DOHH2 (cell line): ENCODE data around the gene WDR7.

Source experiments
- H3F3A ChIP-seq: fragments of 200-600 bp; sonication (generic), shearing (Covaris generic); 2 replicates; pipeline ENCODE4 v1.6.0; 2016; ENCODE audit warnings: antibody characterized with exemption, mild to moderate bottlenecking; ENCODE audit not compliant: control insufficient read depth, insufficient read depth
- H3K27ac ChIP-seq: fragments of 200-600 bp; sonication (generic); 2 replicates; pipeline ENCODE4 v1.5.1; 2014; ENCODE audit warnings: low read depth, mild to moderate bottlenecking, low read length, moderate library complexity
- H3K27me3 ChIP-seq: fragments of 200-600 bp; sonication (generic); 2 replicates; pipeline ENCODE4 v1.6.1; 2014; ENCODE audit warnings: mild to moderate bottlenecking, low read length, mixed read lengths; ENCODE audit not compliant: control insufficient read depth
- H3K36me3 ChIP-seq: fragments of 200-600 bp; sonication (generic); 2 replicates; pipeline ENCODE4 v1.6.1; 2014; ENCODE audit warnings: mild to moderate bottlenecking, low read length, moderate library complexity, mixed read lengths; ENCODE audit not compliant: control insufficient read depth
- H3K4me1 ChIP-seq: fragments of 200-600 bp; sonication (generic); 2 replicates; pipeline ENCODE4 v1.6.1; 2014; ENCODE audit warnings: mild to moderate bottlenecking, low read length, mixed read lengths; ENCODE audit not compliant: control insufficient read depth
- H3K4me2 ChIP-seq: fragments of 200-600 bp; sonication (generic); 2 replicates; pipeline ENCODE4 v1.6.0; 2014; ENCODE audit warnings: mild to moderate bottlenecking, low read length, moderate library complexity
- H3K4me3 ChIP-seq: fragments of 200-600 bp; sonication (generic); 2 replicates; pipeline ENCODE4 v1.5.1; 2014; ENCODE audit warnings: mild to moderate bottlenecking, low read length, mixed read lengths
- H3K79me2 ChIP-seq: fragments of 200-600 bp; sonication (generic); 2 replicates; pipeline ENCODE4 v1.6.1; 2014; ENCODE audit warnings: mild to moderate bottlenecking, low read length, mixed read lengths; ENCODE audit not compliant: control insufficient read depth
- H3K9me2 ChIP-seq: fragments of 200-600 bp; sonication (generic); replicated peaks from 2 replicates; pipeline ENCODE4 v1.6.1; 2014; ENCODE audit warnings: mild to moderate bottlenecking, low read length, mixed read lengths; ENCODE audit not compliant: control insufficient read depth
- H3K9me3 ChIP-seq: fragments of 200-600 bp; sonication (generic); 2 replicates; pipeline ENCODE4 v1.6.1; 2014; ENCODE audit warnings: antibody characterized with exemption, low read length, mixed read lengths; ENCODE audit not compliant: control insufficient read depth, insufficient read depth
- H4K20me1 ChIP-seq: fragments of 200-600 bp; sonication (generic); 2 replicates; pipeline ENCODE4 v1.6.0; 2014; ENCODE audit warnings: low read depth, mild to moderate bottlenecking, antibody characterized with exemption, low read length, moderate library complexity; ENCODE audit not compliant: control insufficient read depth, insufficient read depth
- CTCF ChIP-seq: fragments of 200-600 bp; sonication (generic); IDR thresholded peaks from one replicate; pipeline ENCODE4 v1.5.1; 2014; ENCODE audit warnings: antibody characterized with exemption, mild to moderate bottlenecking, low read depth, low read length; ENCODE audit not compliant: poor library complexity, severe bottlenecking
- EZH2phosphoT487 ChIP-seq: fragments of 200-600 bp; sonication (generic); IDR thresholded peaks from 2 replicates; pipeline ENCODE4 v1.6.1; 2017; ENCODE audit warnings: borderline replicate concordance, mild to moderate bottlenecking, antibody characterized with exemption, low read length, moderate library complexity, mixed read lengths

The WDR7 gene

GRCh38 chr18:56900195-56901094 is 249.3 kb downstream of the WDR7 start:
- Histone ChIP-seq H3K36me3 (no peaks in the 10 kb centered on the region), H3K9me2 (no peaks in the 10 kb centered on the region), H3K4me2 (no peak overlapping the region), H3K27ac (no peak overlapping the region), H3K9me3 (no peaks in the 10 kb centered on the region), H3K27me3 (no peaks in the 10 kb centered on the region), H3K4me1 (no peaks in the 10 kb centered on the region), H3K79me2 (no peaks in the 10 kb centered on the region), H3K4me3 (no peak overlapping the region), H4K20me1 (no peaks in the 10 kb centered on the region), H3F3A (no peaks in the 10 kb centered on the region)
- TF ChIP-seq EZH2phosphoT487 (no peak), CTCF (no peak)

- no peak overlapping the region for H3K4me3 ChIP-seq
- H3K9me3 ChIP-seq = no peaks in the 10 kb centered on the region
- H3K36me3 ChIP-seq = no peaks in the 10 kb centered on the region
- H3K27ac ChIP-seq = no peak overlapping the region
- no peaks in the 10 kb centered on the region for H3K79me2 ChIP-seq
- TF ChIP-seq CTCF (no peak), EZH2phosphoT487 (no peak)
- H3K9me2 ChIP-seq = no peaks in the 10 kb centered on the region
- no peak overlapping the region for H3K4me2 ChIP-seq
- no peaks in the 10 kb centered on the region for H3F3A ChIP-seq
- H3K4me1 ChIP-seq = no peaks in the 10 kb centered on the region
- H3K27me3 ChIP-seq = no peaks in the 10 kb centered on the region
- H4K20me1 ChIP-seq = no peaks in the 10 kb centered on the region
These were observed 250.8 kb downstream of the WDR7 start for GRCh38 chr18:56901919-56902318.

GRCh38 chr18:56902653-56903052 is 251.5 kb downstream of the WDR7 start:
- H3K4me2 ChIP-seq = no peak overlapping the region
- H3K27me3 ChIP-seq = no peaks in the 10 kb centered on the region

More at GRCh38 chr18:56902653-56903052, 251.5 kb downstream of the WDR7 start:
- no peaks in the 10 kb centered on the region for H3F3A ChIP-seq
- H3K9me3 ChIP-seq = no peaks in the 10 kb centered on the region
- H3K79me2 ChIP-seq = no peaks in the 10 kb centered on the region
- TF ChIP-seq EZH2phosphoT487 = no peak
- no peak for TF ChIP-seq CTCF
- H3K9me2 ChIP-seq = no peaks in the 10 kb centered on the region
- no peaks in the 10 kb centered on the region for H3K4me1 ChIP-seq
- no peak overlapping the region for H3K27ac ChIP-seq
- H3K4me3 ChIP-seq = no peak overlapping the region
- H4K20me1 ChIP-seq = no peaks in the 10 kb centered on the region
- H3K36me3 ChIP-seq = no peaks in the 10 kb centered on the region
